Keratinocyte (primary cell): Measurements from ENCODE around the gene TMEM33. TPM values are rescaled to one million over a fixed set of nuclear protein-coding genes. Genes with fewer than 3 reads are reported as not detected.
A peak's percentile ranks its signal among the peaks of the same experiment; 100 is the strongest.

ENCODE experiments used
- DNase-seq: peaks from one replicate; pipeline ENCODE4 v3.0.0-alpha.2; 2011; ENCODE audit warnings: low read depth, missing footprints, low spot score
- FAIRE-seq: peaks from 2 replicates; lab custom pipeline; 2011; peaks lifted over from hg19 to GRCh38; lab: Jason Lieb, UNC
- H2AFZ ChIP-seq: 2 replicates; pipeline ENCODE4 v1.6.0; 2012; ENCODE audit warnings: low read length, control low read depth, inconsistent platforms; ENCODE audit not compliant: control insufficient read depth
- H3K27ac ChIP-seq: 2 replicates; pipeline ENCODE4 v1.5.1; 2011; ENCODE audit warnings: low read length; ENCODE audit not compliant: control insufficient read depth, insufficient read depth
- H3K27me3 ChIP-seq: 3 replicates; pipeline ENCODE4 v1.6.0; 2011; ENCODE audit warnings: low read length; ENCODE audit not compliant: control insufficient read depth, insufficient read depth; ENCODE audit errors: extremely low read depth
- H3K36me3 ChIP-seq, 2 experiments: 2 replicates in 1 of 2; 3 replicates in 1 of 2; pipeline ENCODE4 v1.5.1; 2011; ENCODE audit warnings: low read length in 2 of 2, mild to moderate bottlenecking in 1 of 2; ENCODE audit not compliant: control insufficient read depth in 2 of 2, insufficient read depth in 2 of 2; ENCODE audit errors: extremely low read depth in 1 of 2
- H3K4me1 ChIP-seq: 3 replicates; pipeline ENCODE4 v1.5.1; 2011; ENCODE audit warnings: low read length; ENCODE audit not compliant: control insufficient read depth, insufficient read depth; ENCODE audit errors: extremely low read depth
- H3K4me2 ChIP-seq: 3 replicates; pipeline ENCODE4 v1.6.0; 2011; ENCODE audit warnings: low read depth, low read length; ENCODE audit not compliant: control insufficient read depth, insufficient read depth; ENCODE audit errors: extremely low read depth
- H3K4me3 ChIP-seq, 3 experiments: fragments of 200-600 bp in 1 of 3; sonication (generic) in 1 of 3; 2 replicates in 2 of 3; 3 replicates in 1 of 3; pipeline ENCODE4 v1.5.1; 2011 to 2016; ENCODE audit warnings: low read length in 3 of 3, mild to moderate bottlenecking in 3 of 3, control low read depth in 2 of 3, inconsistent platforms in 1 of 3, low read depth in 1 of 3, mixed read lengths in 1 of 3, mixed run types in 1 of 3, moderate library complexity in 1 of 3; ENCODE audit not compliant: control insufficient read depth in 2 of 3, insufficient read depth in 2 of 3; ENCODE audit errors: extremely low read depth in 1 of 3
- H3K79me2 ChIP-seq: 2 replicates; pipeline ENCODE4 v1.6.0; 2012; ENCODE audit warnings: low read length; ENCODE audit not compliant: control insufficient read depth, insufficient read depth
- H3K9ac ChIP-seq: 3 replicates; pipeline ENCODE4 v1.6.0; 2011; ENCODE audit warnings: low read length; ENCODE audit not compliant: control insufficient read depth, insufficient read depth; ENCODE audit errors: extremely low read depth
- H3K9me1 ChIP-seq: 3 replicates; pipeline ENCODE4 v1.6.0; 2011; ENCODE audit warnings: low read length; ENCODE audit not compliant: control insufficient read depth, insufficient read depth; ENCODE audit errors: extremely low read depth
- H3K9me3 ChIP-seq: 2 replicates; pipeline ENCODE4 v1.5.1; 2012; ENCODE audit warnings: low read depth, low read length; ENCODE audit not compliant: control insufficient read depth
- H4K20me1 ChIP-seq: 3 replicates; pipeline ENCODE4 v1.6.0; 2011; ENCODE audit warnings: low read length; ENCODE audit not compliant: control insufficient read depth, insufficient read depth; ENCODE audit errors: extremely low read depth
- EZH2 ChIP-seq: IDR thresholded peaks from one replicate; pipeline ENCODE4 v1.6.1; 2012; ENCODE audit warnings: inconsistent platforms, mild to moderate bottlenecking, low read length, moderate library complexity
- dilution Hi-C: fragments of 300-500 bp; cut with MboI; formaldehyde crosslinking; loops from one replicate; pipeline ENCODE4 v1.7.0; 2020; ENCODE audit warnings: low sequenced_read_pairs; ENCODE audit not compliant: extremely low pct_ligation_motif_present
- polyA plus RNA-seq, 5 experiments: library from polyadenylated mRNA; depleted of rRNA in 3 of 5; stranded (reverse) in 3 of 5; stranded (forward) in 1 of 5; unstranded in 1 of 5; fragments of >200 nt; gene quantifications; 1 replicate in 1 of 5; 2 replicates in 3 of 5; 3 replicates in 1 of 5; pipeline versions ENCODE4 v1.2.1 to v1.2.3, GENCODE V29; 2011 to 2012; ENCODE audit warnings: missing spikeins in 2 of 5, low read depth in 1 of 5, low replicate concordance in 1 of 5
- TF ChIP-seq, protein P1 (sequence below), 3 experiments: IDR thresholded peaks in 1 of 3; conservative IDR thresholded peaks in 1 of 3; optimal IDR thresholded peaks in 1 of 3; 2 replicates in 2 of 3; 3 replicates in 1 of 3; pipeline versions ENCODE3 to v1.5.1; 2011; ENCODE audit warnings: low read length in 3 of 3, mild to moderate bottlenecking in 3 of 3, moderate library complexity in 2 of 3, control low read depth in 1 of 3, inconsistent platforms in 1 of 3; ENCODE audit not compliant: insufficient read depth in 2 of 3; ENCODE audit errors: extremely low read depth in 1 of 3

Gene TMEM33
- polyA plus RNA-seq, 1 donor (not counting 4 experiments of a cell fraction or from before 2014, with no cell fraction given): 133 TPM

DNA sequence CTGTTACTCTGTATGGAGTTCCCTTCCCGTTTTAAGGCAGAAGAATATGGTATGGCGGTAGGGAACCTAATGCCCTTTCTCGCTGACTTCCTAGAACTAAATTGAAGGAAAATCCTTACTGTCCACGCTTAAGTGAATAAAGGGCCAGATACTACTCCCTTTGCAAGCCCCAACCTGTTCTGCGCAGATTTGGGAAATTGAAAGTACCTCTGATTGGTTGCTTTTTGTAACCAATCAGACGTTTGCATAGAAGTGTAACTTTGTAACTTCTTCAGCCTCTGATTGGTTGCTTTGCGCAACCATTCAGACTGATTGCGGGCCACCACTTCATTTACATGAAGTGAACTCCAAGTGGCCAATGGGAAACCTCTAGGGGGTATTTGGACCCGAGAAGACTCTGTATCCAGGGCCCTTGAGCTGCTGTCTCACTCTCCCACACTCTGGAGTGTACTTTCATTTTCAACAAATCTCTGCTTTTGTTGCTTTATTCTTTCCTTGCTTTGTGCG is 1.2 kb upstream of the TMEM33 start:
- Histone ChIP-seq H3K27me3 (no peaks in the 10 kb centered on the region), H3K27ac (no peak overlapping the region), H3K9ac (no peak overlapping the region), H3K4me3 (no peak overlapping the region), H3K4me1 (peaks cover 28% of the 10 kb centered on the region), H3K36me3 (peaks cover 0 to 2% of the 10 kb centered on the region in 2 experiments), H4K20me1 (no peaks in the 10 kb centered on the region), H3K79me2 (peaks cover 35% of the 10 kb centered on the region), H3K4me2 (no peak overlapping the region), H3K9me3 (no peaks in the 10 kb centered on the region), H2AFZ (no peak overlapping the region), H3K9me1 (no peaks in the 10 kb centered on the region)
- TF ChIP-seq, protein P1, sequence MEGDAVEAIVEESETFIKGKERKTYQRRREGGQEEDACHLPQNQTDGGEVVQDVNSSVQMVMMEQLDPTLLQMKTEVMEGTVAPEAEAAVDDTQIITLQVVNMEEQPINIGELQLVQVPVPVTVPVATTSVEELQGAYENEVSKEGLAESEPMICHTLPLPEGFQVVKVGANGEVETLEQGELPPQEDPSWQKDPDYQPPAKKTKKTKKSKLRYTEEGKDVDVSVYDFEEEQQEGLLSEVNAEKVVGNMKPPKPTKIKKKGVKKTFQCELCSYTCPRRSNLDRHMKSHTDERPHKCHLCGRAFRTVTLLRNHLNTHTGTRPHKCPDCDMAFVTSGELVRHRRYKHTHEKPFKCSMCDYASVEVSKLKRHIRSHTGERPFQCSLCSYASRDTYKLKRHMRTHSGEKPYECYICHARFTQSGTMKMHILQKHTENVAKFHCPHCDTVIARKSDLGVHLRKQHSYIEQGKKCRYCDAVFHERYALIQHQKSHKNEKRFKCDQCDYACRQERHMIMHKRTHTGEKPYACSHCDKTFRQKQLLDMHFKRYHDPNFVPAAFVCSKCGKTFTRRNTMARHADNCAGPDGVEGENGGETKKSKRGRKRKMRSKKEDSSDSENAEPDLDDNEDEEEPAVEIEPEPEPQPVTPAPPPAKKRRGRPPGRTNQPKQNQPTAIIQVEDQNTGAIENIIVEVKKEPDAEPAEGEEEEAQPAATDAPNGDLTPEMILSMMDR (optimal IDR thresholded peaks at IDR 0.05 in 1 of 3, IDR thresholded peaks at IDR 0.05 in 1 of 3, conservative IDR thresholded peaks at IDR 0.05 in 1 of 3; ENCODE audit: extremely low read depth in 1 of 3, insufficient read depth in 2 of 3, low read length in 3 of 3): no peak
- TF ChIP-seq EZH2: no peak
- FAIRE-seq: no peak
- DNase-seq: no peak
- dilution Hi-C loops: no loop called here

DNA sequence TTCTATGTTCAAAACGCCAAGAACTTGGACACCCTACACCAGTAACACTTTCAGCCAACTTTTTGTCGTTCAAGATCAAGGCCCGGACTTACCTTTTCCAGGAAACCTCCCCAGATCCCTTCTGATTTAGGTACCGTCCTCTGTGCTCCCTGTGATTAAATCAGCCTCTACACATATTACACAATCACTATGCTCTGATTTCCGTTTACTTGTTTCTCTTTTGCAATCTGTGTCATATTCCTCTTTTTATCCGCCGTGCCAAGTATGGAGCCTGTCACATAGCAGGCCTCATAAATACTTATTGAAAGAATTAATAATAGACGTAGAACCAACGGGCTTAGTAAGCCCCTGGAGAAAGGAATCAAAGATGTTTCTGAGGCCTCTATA is 722 bp upstream of the TMEM33 start:
- Histone ChIP-seq H3K9me1 (no peaks in the 10 kb centered on the region), H3K36me3 (peaks cover under 1 to 2% of the 10 kb centered on the region in 2 experiments), H3K27ac (no peak overlapping the region), H3K4me2 (peak overlapping the region; percentile 11), H3K9me3 (no peaks in the 10 kb centered on the region), H3K4me3 (peak overlapping the region in 2 of 3 experiments; percentile 86 to 90), H3K79me2 (peaks cover 35% of the 10 kb centered on the region), H4K20me1 (no peaks in the 10 kb centered on the region), H3K9ac (no peak overlapping the region), H3K27me3 (no peaks in the 10 kb centered on the region), H3K4me1 (peaks cover 32% of the 10 kb centered on the region), H2AFZ (no peak overlapping the region)
- TF ChIP-seq, protein P1 (optimal IDR thresholded peaks at IDR 0.05 in 1 of 3, IDR thresholded peaks at IDR 0.05 in 1 of 3, conservative IDR thresholded peaks at IDR 0.05 in 1 of 3; ENCODE audit: extremely low read depth in 1 of 3, insufficient read depth in 2 of 3, low read length in 3 of 3): no peak
- no peak for TF ChIP-seq EZH2
- DNase-seq: no peak
- FAIRE-seq: no peak
- dilution Hi-C loops: no loop called here
